OCI-LY7 (cell line): Measurements from ENCODE around the gene HMOX1. TPM values are rescaled to one million over a fixed set of nuclear protein-coding genes. Genes with fewer than 3 reads are reported as not detected.
A peak's percentile ranks its signal among the peaks of the same experiment; 100 is the strongest.

Source experiments
- BruUV-seq: library from RNA; stranded (reverse); fragments of 400-500 nt; replicated peaks from 2 replicates; lab custom pipeline; 2021; lab: Mats Ljungman, UMichigan
- CTCF ChIA-PET: fragments of 300-600 bp; sonication (Branson Sonifier 250); formaldehyde crosslinking; loops from one replicate; lab custom pipeline; 2022; ENCODE audit warnings: antibody characterized with exemption; ENCODE audit not compliant: unreplicated experiment; lab: Charles Lee
- POLR2A ChIA-PET: fragments of 300-600 bp; sonication (Branson Sonifier 250); formaldehyde crosslinking; loops from one replicate; lab custom pipeline; 2022; ENCODE audit warnings: antibody characterized with exemption; lab: Charles Lee
- DNase-seq: peaks from one replicate; pipeline ENCODE4 v3.0.0-alpha.2; 2015; ENCODE audit warnings: low spot score
- H2AFZ ChIP-seq: fragments of 200-600 bp; sonication (generic), shearing (Covaris generic); 2 replicates; pipeline ENCODE4 v1.6.1; 2014; ENCODE audit warnings: mild to moderate bottlenecking, antibody characterized with exemption, low read length, moderate library complexity
- H3K27ac ChIP-seq: fragments of 200-600 bp; sonication (generic); 2 replicates; pipeline ENCODE4 v1.5.1; 2014; ENCODE audit warnings: mixed run types, low read depth, mild to moderate bottlenecking, moderate library complexity, low read length, inconsistent platforms; ENCODE audit not compliant: poor library complexity, severe bottlenecking
- H3K36me3 ChIP-seq: fragments of 200-600 bp; sonication (generic); 2 replicates; pipeline ENCODE4 v1.6.1; 2014; ENCODE audit warnings: mild to moderate bottlenecking, antibody characterized with exemption, low read length, moderate library complexity, mixed read lengths; ENCODE audit not compliant: insufficient read depth
- H3K4me1 ChIP-seq: fragments of 200-600 bp; sonication (generic); 2 replicates; pipeline ENCODE4 v1.5.1; 2014; ENCODE audit warnings: mild to moderate bottlenecking, low read length; ENCODE audit not compliant: insufficient read depth, poor library complexity, severe bottlenecking
- H3K4me2 ChIP-seq: fragments of 200-600 bp; sonication (generic); 2 replicates; pipeline ENCODE4 v1.6.1; 2014; ENCODE audit warnings: mild to moderate bottlenecking, low read length
- H3K4me3 ChIP-seq: fragments of 200-600 bp; sonication (generic); 2 replicates; pipeline ENCODE4 v1.5.1; 2014; ENCODE audit warnings: mild to moderate bottlenecking, low read depth, low read length; ENCODE audit not compliant: poor library complexity, severe bottlenecking
- H3K79me2 ChIP-seq: fragments of 200-600 bp; sonication (generic); 2 replicates; pipeline ENCODE4 v1.6.1; 2016; ENCODE audit warnings: low read depth, mild to moderate bottlenecking, low read length, moderate library complexity, mixed read lengths; ENCODE audit not compliant: insufficient read depth
- H3K9me2 ChIP-seq: fragments of 200-600 bp; sonication (generic); 2 replicates; pipeline ENCODE4 v1.6.1; 2016; ENCODE audit warnings: mild to moderate bottlenecking, low read length, mixed read lengths; ENCODE audit not compliant: insufficient read depth
- H3K9me3 ChIP-seq: fragments of 200-600 bp; sonication (generic); 2 replicates; pipeline ENCODE4 v1.6.1; 2014; ENCODE audit warnings: mild to moderate bottlenecking, mixed run types, low read length, mixed read lengths
- H4K20me1 ChIP-seq: fragments of 200-600 bp; sonication (generic); 2 replicates; pipeline ENCODE4 v1.6.1; 2014; ENCODE audit warnings: mild to moderate bottlenecking, antibody characterized with exemption, low read length, moderate library complexity, mixed read lengths; ENCODE audit not compliant: insufficient read depth
- CTCF ChIP-seq: fragments of 200-600 bp; sonication (generic); conservative IDR thresholded peaks from 2 replicates; pipeline ENCODE4 v1.5.1; 2014; ENCODE audit warnings: mild to moderate bottlenecking, antibody characterized with exemption, low read length, moderate library complexity, mixed read lengths
- EZH2phosphoT487 ChIP-seq: fragments of 200-600 bp; sonication (generic); IDR thresholded peaks from 2 replicates; pipeline ENCODE4 v1.6.1; 2018; ENCODE audit warnings: low read depth, borderline replicate concordance, mild to moderate bottlenecking, mixed run types, antibody characterized with exemption, low read length, moderate library complexity, mixed read lengths
- intact Hi-C: fragments of 100-400 bp; cut with micrococcal nuclease; formaldehyde crosslinking; loops from one replicate; pipeline ENCODE4 v1.10.0; 2022; ENCODE audit not compliant: unreplicated experiment
- total RNA-seq, 2 experiments: library from RNA; depleted of rRNA in 1 of 2; stranded (reverse); fragments of >200 nt in 1 of 2; shearing (Covaris generic) in 1 of 2; gene quantifications; 2 replicates each; pipeline ENCODE4 v1.2.3, GENCODE V29; 2014 to 2022

The HMOX1 gene
- total RNA-seq, 2 experiments from 2014 or later, result 2.2 to 13.9 TPM

DNA sequence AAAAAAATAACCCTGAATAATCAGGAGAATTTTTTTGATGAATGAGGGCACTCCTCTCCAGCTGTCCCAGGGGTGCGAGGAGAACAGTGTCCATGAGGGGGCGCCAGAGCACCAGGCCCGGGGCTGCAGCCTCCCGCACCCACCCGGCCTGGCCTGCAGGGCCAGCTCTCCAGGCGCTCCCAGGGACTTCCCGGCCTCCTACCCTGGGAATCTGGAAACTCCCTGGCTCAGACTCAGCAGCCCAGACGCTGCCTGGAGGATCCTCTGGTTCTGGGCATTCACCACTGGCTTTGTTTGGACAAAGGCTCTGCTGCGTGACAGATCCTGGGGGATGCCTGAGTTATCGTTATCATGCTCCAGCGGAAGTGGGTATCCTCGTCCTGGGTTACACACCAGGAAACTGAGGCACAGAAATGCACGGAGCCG is 50.0 kb downstream of the HMOX1 start:
- Histone ChIP-seq H4K20me1 (no peaks in the 10 kb centered on the region), H3K4me2 (no peak overlapping the region), H3K27ac (no peak overlapping the region), H3K4me1 (no peaks in the 10 kb centered on the region), H3K4me3 (no peak overlapping the region), H3K79me2 (no peaks in the 10 kb centered on the region), H2AFZ (no peak overlapping the region), H3K9me3 (peaks cover 13% of the 10 kb centered on the region; the same call in 1 of the 2 replicates), H3K9me2 (no peaks in the 10 kb centered on the region), H3K36me3 (peaks cover 96% of the 10 kb centered on the region)
- POLR2A ChIA-PET, result interaction anchor here (0.7 kb wide), 1 partner anchor 74 kb away, joined by 3 read pairs; no protein-coding TSS in a partner anchor
- no TSS peak for BruUV-seq
- CTCF ChIA-PET, result interaction anchor here (0.6 kb wide), 1 partner anchor 34 kb away, joined by 3 read pairs; no protein-coding TSS in a partner anchor
- intact Hi-C loops, result loop anchor here (1.0 kb wide), 1 partner anchor 152 kb away; no protein-coding TSS in a partner anchor
- peak; percentile 50 for DNase-seq
- TF ChIP-seq CTCF (peak; percentile 90), EZH2phosphoT487 (no peak)

DNA sequence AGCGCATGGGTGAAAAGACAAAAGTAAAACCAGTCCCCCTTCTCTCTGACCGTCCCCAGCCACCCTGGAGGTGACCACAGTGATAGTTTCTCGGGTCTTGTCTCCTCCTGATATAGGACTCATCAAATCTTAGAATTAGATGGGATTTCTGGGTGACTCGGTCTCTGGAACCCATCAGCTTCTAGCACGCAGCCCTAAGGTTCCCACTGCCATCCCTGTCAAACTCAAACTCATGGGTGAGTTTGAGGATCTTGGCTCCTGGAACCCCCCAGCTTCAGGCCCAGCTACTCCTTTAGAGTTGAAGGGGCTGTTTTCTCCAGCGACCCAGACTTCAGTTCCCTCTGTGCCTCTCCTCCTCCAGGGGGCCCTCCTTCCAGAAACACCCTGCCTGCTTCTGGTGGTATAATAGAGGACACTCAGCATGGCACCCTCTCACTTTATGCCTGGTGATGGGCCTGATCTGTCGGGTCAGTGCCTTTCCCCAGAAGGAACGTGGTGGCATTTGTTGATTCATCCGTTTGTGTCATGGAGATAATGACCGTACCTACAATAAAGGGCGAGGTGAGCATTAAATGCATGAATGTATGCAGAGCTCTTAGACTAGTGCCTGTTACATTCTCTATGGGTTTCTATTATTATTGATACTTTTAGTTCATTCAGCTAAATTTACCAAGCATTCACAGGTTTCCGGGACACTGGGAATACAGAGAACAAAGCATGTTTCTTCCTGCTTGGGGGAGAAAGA is 50.8 kb downstream of the HMOX1 start:
- no peak overlapping the region for H2AFZ ChIP-seq
- H3K4me2 ChIP-seq, result no peak overlapping the region
- H3K4me1 ChIP-seq, result no peaks in the 10 kb centered on the region
- intact Hi-C loops, result no loop called here
- no peaks in the 10 kb centered on the region for H4K20me1 ChIP-seq
- no peak for DNase-seq
- H3K27ac ChIP-seq, result no peak overlapping the region
- ChIA-PET CTCF (no interaction called here), POLR2A (interaction anchor here (0.6 kb wide), 1 partner anchor 14 kb away, joined by 3 read pairs; no protein-coding TSS in a partner anchor)
- no peak for TF ChIP-seq CTCF
- TF ChIP-seq EZH2phosphoT487, result no peak
- no peak overlapping the region for H3K4me3 ChIP-seq
- no peaks in the 10 kb centered on the region for H3K9me2 ChIP-seq
- peaks cover 95% of the 10 kb centered on the region for H3K36me3 ChIP-seq
- no TSS peak for BruUV-seq
- H3K9me3 ChIP-seq, result peaks cover 13% of the 10 kb centered on the region; the same call in 1 of the 2 replicates
- no peaks in the 10 kb centered on the region for H3K79me2 ChIP-seq
